KMS-11 (cell line): Measurements from ENCODE around the gene MKRN2.

ENCODE experiments used
- H2AFZ ChIP-seq: fragments of 200-600 bp; sonication (generic); 2 replicates; pipeline ENCODE4 v1.6.1; 2016; ENCODE audit warnings: antibody characterized with exemption, mixed run types, low read depth
- H3K27ac ChIP-seq: fragments of 200-600 bp; sonication (generic); 2 replicates; pipeline ENCODE4 v1.6.1; 2016; ENCODE audit warnings: mild to moderate bottlenecking, mixed run types
- H3K27me3 ChIP-seq: fragments of 200-600 bp; sonication (generic); 2 replicates; pipeline ENCODE4 v1.6.1; 2017; ENCODE audit warnings: mild to moderate bottlenecking, low read depth, mixed run types, moderate library complexity; ENCODE audit not compliant: insufficient read depth
- H3K36me3 ChIP-seq: fragments of 200-600 bp; sonication (generic); 2 replicates; pipeline ENCODE4 v1.6.1; 2017; ENCODE audit warnings: mild to moderate bottlenecking, mixed run types; ENCODE audit not compliant: insufficient read depth
- H3K4me1 ChIP-seq: fragments of 200-600 bp; sonication (generic); 2 replicates; pipeline ENCODE4 v1.6.1; 2016; ENCODE audit warnings: mild to moderate bottlenecking, low read depth, mixed run types; ENCODE audit not compliant: poor library complexity, severe bottlenecking
- H3K4me2 ChIP-seq: fragments of 200-600 bp; sonication (generic); 2 replicates; pipeline ENCODE4 v1.7.0; 2016; ENCODE audit warnings: mild to moderate bottlenecking, mixed run types
- H3K4me3 ChIP-seq: fragments of 200-600 bp; sonication (generic); IDR thresholded peaks from 2 replicates; pipeline ENCODE4 v1.6.1; 2017; ENCODE audit warnings: low read depth, low read length, mixed read lengths; ENCODE audit not compliant: insufficient read depth
- H3K79me2 ChIP-seq: fragments of 200-600 bp; sonication (generic); 2 replicates; pipeline ENCODE4 v1.6.1; 2016; ENCODE audit warnings: low read depth, mixed run types; ENCODE audit not compliant: insufficient read depth
- H3K9ac ChIP-seq: fragments of 200-600 bp; sonication (generic); 2 replicates; pipeline ENCODE4 v1.6.1; 2016; ENCODE audit warnings: mild to moderate bottlenecking, mixed run types
- H4K20me1 ChIP-seq: fragments of 200-600 bp; sonication (generic); 2 replicates; pipeline ENCODE4 v1.6.1; 2016; ENCODE audit warnings: mild to moderate bottlenecking, mixed run types; ENCODE audit not compliant: insufficient read depth
- CTCF ChIP-seq: fragments of 200-600 bp; sonication (generic); conservative IDR thresholded peaks from 2 replicates; pipeline ENCODE4 v1.6.1; 2017; ENCODE audit warnings: low read depth, mild to moderate bottlenecking, antibody characterized with exemption, low read length, moderate library complexity, mixed read lengths

MKRN2 gene

GRCh38 chr3:12585970-12586369, 29.1 kb downstream of the MKRN2 start:
- H3K4me1 ChIP-seq: no peaks in the 10 kb centered on the region
- no peak overlapping the region for H2AFZ ChIP-seq
- H3K36me3 ChIP-seq: no peaks in the 10 kb centered on the region; the same call in 1 of the 2 replicates
- no peak overlapping the region for H3K4me3 ChIP-seq
- no peaks in the 10 kb centered on the region for H3K27me3 ChIP-seq
- no peaks in the 10 kb centered on the region for H3K79me2 ChIP-seq
- H4K20me1 ChIP-seq: no peaks in the 10 kb centered on the region
- no peak overlapping the region for H3K9ac ChIP-seq
- TF ChIP-seq CTCF: no peak
- H3K27ac ChIP-seq: no peak overlapping the region; the same call in 1 of the 2 replicates
- H3K4me2 ChIP-seq: no peak overlapping the region

- Histone ChIP-seq H3K4me2 (no peak overlapping the region), H2AFZ (no peak overlapping the region), H3K79me2 (no peaks in the 10 kb centered on the region), H3K36me3 (no peaks in the 10 kb centered on the region; the same call in 1 of the 2 replicates), H3K27ac (no peak overlapping the region; the same call in 1 of the 2 replicates), H3K4me3 (no peak overlapping the region), H3K27me3 (no peaks in the 10 kb centered on the region), H4K20me1 (no peaks in the 10 kb centered on the region), H3K4me1 (no peaks in the 10 kb centered on the region), H3K9ac (no peak overlapping the region)
- no peak for TF ChIP-seq CTCF
These were observed 29.5 kb downstream of the MKRN2 start for GRCh38 chr3:12586403-12586802.

- Histone ChIP-seq H3K4me2 (no peak overlapping the region), H3K4me1 (no peaks in the 10 kb centered on the region), H3K36me3 (no peaks in the 10 kb centered on the region; the same call in 1 of the 2 replicates), H3K9ac (no peak overlapping the region), H3K79me2 (no peaks in the 10 kb centered on the region), H3K27ac (no peak overlapping the region), H4K20me1 (no peaks in the 10 kb centered on the region), H3K27me3 (no peaks in the 10 kb centered on the region), H2AFZ (no peak overlapping the region), H3K4me3 (no peak overlapping the region)
- no peak for TF ChIP-seq CTCF
These were observed 31.4 kb downstream of the MKRN2 start for GRCh38 chr3:12588039-12589009.

DNA sequence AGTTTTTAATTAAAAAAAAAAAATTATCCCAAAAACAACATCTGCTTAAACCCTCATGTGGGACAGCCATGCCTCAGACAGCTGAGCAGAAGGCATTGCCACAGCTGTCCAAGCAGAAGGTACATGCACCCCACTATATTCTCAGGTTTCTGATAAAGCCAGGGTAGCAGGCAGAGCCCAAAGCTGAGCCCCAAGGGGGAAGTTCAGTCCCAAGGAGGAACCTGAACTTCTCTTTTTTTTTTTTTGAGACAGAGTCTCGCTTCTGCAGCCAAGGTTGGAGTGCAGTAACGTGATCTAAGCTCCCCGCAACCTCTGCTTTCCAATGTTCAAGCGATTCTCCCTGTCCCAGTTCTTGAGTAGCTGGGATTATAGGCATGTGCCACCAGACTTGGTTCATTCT, 33.2 kb downstream of the MKRN2 start:
- Histone ChIP-seq H3K4me1 (no peaks in the 10 kb centered on the region), H3K4me3 (no peak overlapping the region), H3K27ac (no peak overlapping the region), H3K27me3 (no peaks in the 10 kb centered on the region), H3K36me3 (no peaks in the 10 kb centered on the region; the same call in 1 of the 2 replicates), H3K9ac (no peak overlapping the region), H4K20me1 (no peaks in the 10 kb centered on the region), H2AFZ (no peak overlapping the region), H3K4me2 (no peak overlapping the region), H3K79me2 (no peaks in the 10 kb centered on the region)
- TF ChIP-seq CTCF: no peak
